Kidney (tissue), 14 donors: ENCODE results near the gene MARCHF2. TPM values are rescaled to one million over a fixed set of nuclear protein-coding genes. Genes with fewer than 3 reads are reported as not detected.
"Not testable (repeated sequence)": the region's sequence is repeated elsewhere in the genome, so short reads cannot be mapped to it uniquely, and the experiment has no call there.

Source experiments
- DNase-seq, 5 donors: peaks; one replicate each; pipeline ENCODE4 v3.0.0-alpha.2; 2013 to 2020
- FAIRE-seq: peaks from 2 replicates; lab custom pipeline; 2012; peaks lifted over from hg19 to GRCh38; lab: Jason Lieb, UNC
- H3K27ac ChIP-seq, 2 donors: one replicate each; pipeline ENCODE4 v1.7.0; 2013; ENCODE audit warnings: low read depth in 2 of 2, low read length in 2 of 2, inconsistent platforms in 1 of 2
- H3K27me3 ChIP-seq: one replicate; pipeline ENCODE4 v1.7.1; 2013; ENCODE audit warnings: low read length, inconsistent platforms; ENCODE audit not compliant: control insufficient read depth, insufficient read depth
- H3K36me3 ChIP-seq, 3 donors: one replicate each; pipeline versions ENCODE4 v1.7.0 to v1.7.1; 2013; ENCODE audit warnings: low read length in 3 of 3, control low read depth in 1 of 3, inconsistent platforms in 1 of 3; ENCODE audit not compliant: insufficient read depth in 3 of 3, control insufficient read depth in 2 of 3
- H3K4me1 ChIP-seq, 3 donors: one replicate each; pipeline versions ENCODE4 v1.7.0 to v1.7.1; 2013; ENCODE audit warnings: low read length in 3 of 3, inconsistent platforms in 1 of 3, low read depth in 1 of 3; ENCODE audit not compliant: control insufficient read depth in 2 of 3, insufficient read depth in 2 of 3
- H3K4me3 ChIP-seq, 3 donors: one replicate each; pipeline versions ENCODE4 v1.7.0 to v1.8.1; 2013; ENCODE audit warnings: low read length in 3 of 3, control low read depth in 1 of 3, inconsistent platforms in 1 of 3
- H3K9ac ChIP-seq, 3 donors: one replicate each; pipeline versions ENCODE4 v1.7.0 to v1.7.1; 2013; ENCODE audit warnings: low read length in 3 of 3, control low read depth in 1 of 3, inconsistent platforms in 1 of 3
- H3K9me3 ChIP-seq, 3 donors: one replicate each; pipeline versions ENCODE4 v1.7.0 to v1.7.1; 2013; ENCODE audit warnings: low read length in 3 of 3, control low read depth in 1 of 3, inconsistent platforms in 1 of 3; ENCODE audit not compliant: control insufficient read depth in 2 of 3, insufficient read depth in 1 of 3
- CTCF ChIP-seq: IDR thresholded peaks from 3 replicates; pipeline ENCODE4 v1.5.1; 2012; ENCODE audit warnings: mild to moderate bottlenecking, moderate library complexity, borderline replicate concordance; ENCODE audit not compliant: insufficient read depth; ENCODE audit errors: extremely low read depth
- intact Hi-C: fragments of 100-400 bp; cut with DNase I; formaldehyde crosslinking; loops from one replicate; pipeline ENCODE4 v1.11.1; 2022
- polyA plus RNA-seq: library from polyadenylated mRNA; stranded (reverse); fragments of 350-450 nt; fragmentation: Illumina TruSeq; extraction: RNeasy Lipid Tissue Mini Kit (QIAGEN cat#74804); gene quantifications from one replicate; pipeline ENCODE4 v1.2.3, GENCODE V29; 2014; ENCODE audit warnings: low read depth, low replicate concordance; ENCODE audit not compliant: insufficient read depth
- total RNA-seq: library from RNA; stranded (reverse); fragmentation: NEBNext Ultra II Directional; extraction: Animal tissue kit (Norgen Biotek cat#: 25700); gene quantifications from one replicate; pipeline ENCODE4 v1.2.1, GENCODE V29; 2021
- donor health status: control.
- donor health status: control.
- donor health status: control.
- donor health status: control.
- donor health status: control.
- donor health status: DM: yes; HTN: yes; CAD: no.
- donor health status: Normal renal cell carcinoma (clear cell type).

The MARCHF2 gene
- total and polyA plus RNA-seq, 2 donors from 2014 or later, result 46.5 to 48.4 TPM

- H3K27me3 ChIP-seq, result no peaks in the 10 kb centered on the region
- DNase-seq, result no peak
- intact Hi-C loops, result no loop called here
- no peak overlapping the region for H3K4me3 ChIP-seq
- H3K4me1 ChIP-seq, result no peaks in the 10 kb centered on the region
- no peaks in the 10 kb centered on the region for H3K9me3 ChIP-seq
- FAIRE-seq, result no peak
- no peak overlapping the region for H3K27ac ChIP-seq
- H3K36me3 ChIP-seq, result no peaks in the 10 kb centered on the region
- TF ChIP-seq CTCF, result no peak
- H3K9ac ChIP-seq, result no peak overlapping the region
Observed at GRCh38 chr19:8377598-8377997, 35.5 kb upstream of the MARCHF2 start.

GRCh38 chr19:8379156-8379891, 33.8 kb upstream of the MARCHF2 start:
- H3K27me3 ChIP-seq, H3K4me1 ChIP-seq, intact Hi-C loops, H3K36me3 ChIP-seq, FAIRE-seq, H3K9ac ChIP-seq, H3K9me3 ChIP-seq, DNase-seq, H3K27ac ChIP-seq, H3K4me3 ChIP-seq: not testable (repeated sequence)

DNA sequence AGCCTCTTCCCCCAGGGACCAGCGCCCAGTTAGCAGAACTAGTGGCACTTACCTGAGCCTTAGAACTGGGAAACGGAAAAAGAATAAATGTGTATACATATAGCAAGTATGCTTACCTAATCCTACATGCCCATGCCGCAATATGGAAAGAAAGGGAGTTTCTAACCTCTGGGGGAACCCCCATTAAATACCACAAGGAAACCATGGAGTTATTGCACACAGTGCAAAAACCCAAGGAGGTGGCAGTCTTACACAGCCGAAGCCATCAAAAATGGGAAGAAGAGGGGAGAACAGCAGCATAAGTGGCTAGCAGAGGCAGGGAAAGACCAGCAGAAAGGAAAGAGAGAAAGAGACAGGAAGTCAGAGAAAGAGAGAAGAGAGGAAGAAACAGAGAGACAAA, 28.5 kb upstream of the MARCHF2 start:
- intact Hi-C loops, H3K4me3 ChIP-seq, FAIRE-seq, H3K36me3 ChIP-seq, H3K27ac ChIP-seq, H3K4me1 ChIP-seq, H3K27me3 ChIP-seq, DNase-seq, H3K9me3 ChIP-seq, H3K9ac ChIP-seq: not testable (repeated sequence)

DNA sequence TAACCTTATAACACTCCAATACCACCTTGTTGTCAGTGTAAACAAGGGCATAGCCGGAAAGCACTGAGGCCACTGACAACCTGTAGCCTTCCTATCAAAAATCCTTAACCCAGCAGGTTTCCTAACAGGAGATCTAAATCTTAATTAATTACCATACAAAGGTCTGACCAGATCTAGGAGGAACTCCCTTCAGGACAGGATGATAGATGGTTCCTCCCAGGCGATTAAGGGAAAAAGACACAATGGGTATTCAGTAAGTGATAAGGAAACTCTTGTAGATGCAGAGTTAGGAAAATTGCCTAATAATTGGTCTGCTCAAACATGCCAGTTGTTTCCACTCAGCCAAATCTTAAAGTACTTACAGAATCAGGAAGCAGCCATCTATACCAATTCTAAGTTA, 28.0 kb upstream of the MARCHF2 start:
- H3K9ac ChIP-seq, H3K27ac ChIP-seq, intact Hi-C loops, H3K4me1 ChIP-seq, FAIRE-seq, H3K4me3 ChIP-seq, H3K9me3 ChIP-seq, DNase-seq, H3K36me3 ChIP-seq, H3K27me3 ChIP-seq: not testable (repeated sequence)

- H3K36me3 ChIP-seq, intact Hi-C loops, H3K27me3 ChIP-seq, H3K27ac ChIP-seq, FAIRE-seq, H3K9me3 ChIP-seq, H3K4me1 ChIP-seq, H3K4me3 ChIP-seq, H3K9ac ChIP-seq: not testable (repeated sequence)
- DNase-seq, result peak in 1 of 5 donors; percentile 42
Observed at GRCh38 chr19:8385566-8385965, 27.5 kb upstream of the MARCHF2 start.

DNA sequence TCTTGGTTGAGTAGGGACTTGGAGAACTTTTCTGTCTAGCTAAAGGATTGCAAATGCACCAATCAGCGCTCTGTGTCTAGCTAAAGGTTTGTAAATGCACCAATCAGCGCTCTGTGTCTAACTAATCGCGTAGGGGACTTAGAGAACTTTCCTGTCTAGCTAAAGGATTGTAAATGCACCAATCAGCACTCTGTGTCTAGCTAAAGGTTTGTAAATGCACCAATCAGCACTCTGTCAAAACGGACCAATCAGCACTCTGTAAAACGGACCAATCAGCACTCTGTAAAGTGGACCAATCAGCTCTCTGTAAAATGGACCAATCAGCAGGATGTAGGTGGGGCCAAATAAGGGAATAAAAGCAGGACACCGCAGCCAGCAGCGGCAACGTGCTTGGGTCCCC, 26.7 kb upstream of the MARCHF2 start:
- H3K36me3 ChIP-seq, DNase-seq, H3K9ac ChIP-seq, H3K4me3 ChIP-seq, intact Hi-C loops, H3K27me3 ChIP-seq, H3K9me3 ChIP-seq, H3K27ac ChIP-seq, H3K4me1 ChIP-seq, FAIRE-seq: not testable (repeated sequence)
